ENCODE measurements around the gene ZNF652. TPM values are rescaled to one million over a fixed set of nuclear protein-coding genes. Genes with fewer than 3 reads are reported as not detected.
"Not testable (repeated sequence)": the region's sequence is repeated elsewhere in the genome, so short reads cannot be mapped to it uniquely, and the experiment has no call there.

ZNF652 gene
- polyA plus RNA-seq, 1 donor from 2014 or later: 26.7 TPM

DNA sequence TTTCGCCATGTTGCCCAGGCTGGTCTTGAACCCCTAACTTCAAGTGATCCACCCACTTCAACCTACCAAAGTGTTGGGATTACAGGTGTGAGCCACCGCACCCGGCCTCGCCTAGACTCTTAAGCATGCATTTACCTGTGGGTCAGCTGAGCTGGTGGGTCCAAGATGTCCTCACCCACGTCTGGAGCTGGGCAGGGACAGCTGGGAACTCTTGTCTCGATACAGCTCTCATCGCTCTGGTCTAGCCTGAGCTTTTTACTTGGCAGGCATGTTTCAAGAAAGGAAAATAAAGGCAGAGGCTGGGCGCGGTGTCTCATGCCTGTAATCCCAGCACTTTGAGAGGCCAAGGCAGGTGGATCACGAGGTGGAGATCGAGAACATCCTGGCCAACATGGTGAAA, 74.6 kb downstream of the ZNF652 start:
- Histone ChIP-seq H3K4me3 (ENCODE audit: low read length) (no peak overlapping the region), H3K9ac (ENCODE audit: low read length) (no peak overlapping the region), H3K9me2 (ENCODE audit: insufficient read depth, low read length) (no peaks in the 10 kb centered on the region), H3K27me3 (ENCODE audit: insufficient read depth, low read depth, low read length) (no peaks in the 10 kb centered on the region), H3K4me2 (ENCODE audit: low read length) (no peak overlapping the region), H4K20me1 (ENCODE audit: insufficient read depth) (no peaks in the 10 kb centered on the region), H3K9me3 (ENCODE audit: low read length) (no peaks in the 10 kb centered on the region), H3K27ac (ENCODE audit: low read length) (no peak overlapping the region), H3F3A (ENCODE audit: insufficient read depth, low read length, poor library complexity, severe bottlenecking) (no peaks in the 10 kb centered on the region), H3K36me3 (ENCODE audit: insufficient read depth, low read length) (no peaks in the 10 kb centered on the region), H2AFZ (ENCODE audit: low read depth, low read length) (no peak overlapping the region), H3K79me2 (replicated peaks; ENCODE audit: insufficient read depth, low read length) (no peaks in the 10 kb centered on the region)
- TF ChIP-seq CTCF (IDR thresholded peaks at IDR 0.05; ENCODE audit: poor library complexity, severe bottlenecking): no peak

DNA sequence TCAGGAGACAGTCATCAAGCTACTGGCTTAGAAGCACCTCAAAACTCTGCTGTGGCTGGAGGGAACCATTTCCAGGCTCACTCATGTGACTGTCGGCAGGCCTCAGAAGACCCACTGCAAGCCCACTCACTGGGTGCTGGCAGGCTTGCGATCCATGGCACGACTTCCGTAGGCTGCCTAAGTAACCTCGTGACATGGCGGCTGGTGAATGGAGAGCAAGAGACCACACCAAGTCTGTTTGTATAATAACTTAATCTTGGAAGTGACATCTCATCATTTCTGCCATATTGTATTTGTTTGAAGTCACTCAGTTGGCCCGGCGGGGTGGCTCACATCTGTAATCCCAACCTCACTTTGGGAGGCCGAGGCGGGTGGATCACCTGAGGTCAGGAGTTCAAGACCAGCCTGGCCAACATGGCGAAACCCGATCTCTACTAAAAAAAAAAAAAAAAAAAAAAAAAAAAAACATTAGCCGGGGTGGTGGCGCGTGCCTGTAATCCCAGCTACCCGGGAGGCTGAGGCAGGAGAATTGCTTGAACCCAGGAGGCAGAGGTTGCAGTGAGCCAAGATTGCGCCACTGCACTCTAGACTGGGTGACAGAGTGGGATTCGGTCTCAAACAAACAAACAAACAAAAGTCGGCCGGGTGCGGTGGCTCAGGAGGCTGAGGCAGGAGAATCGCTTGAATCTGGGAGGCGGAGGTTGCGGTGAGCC, 75.6 kb downstream of the ZNF652 start:
- not testable (repeated sequence) for H3F3A ChIP-seq (ENCODE audit: insufficient read depth, low read length, poor library complexity, severe bottlenecking); H2AFZ ChIP-seq (ENCODE audit: low read depth, low read length); H3K9me3 ChIP-seq (ENCODE audit: low read length); H4K20me1 ChIP-seq (ENCODE audit: insufficient read depth); H3K4me3 ChIP-seq (ENCODE audit: low read length); H3K4me2 ChIP-seq (ENCODE audit: low read length); H3K27ac ChIP-seq (ENCODE audit: low read length); H3K36me3 ChIP-seq (ENCODE audit: insufficient read depth, low read length); H3K9me2 ChIP-seq (ENCODE audit: insufficient read depth, low read length); H3K79me2 ChIP-seq (replicated peaks; ENCODE audit: insufficient read depth, low read length); H3K9ac ChIP-seq (ENCODE audit: low read length); H3K27me3 ChIP-seq (ENCODE audit: insufficient read depth, low read depth, low read length)

DNA sequence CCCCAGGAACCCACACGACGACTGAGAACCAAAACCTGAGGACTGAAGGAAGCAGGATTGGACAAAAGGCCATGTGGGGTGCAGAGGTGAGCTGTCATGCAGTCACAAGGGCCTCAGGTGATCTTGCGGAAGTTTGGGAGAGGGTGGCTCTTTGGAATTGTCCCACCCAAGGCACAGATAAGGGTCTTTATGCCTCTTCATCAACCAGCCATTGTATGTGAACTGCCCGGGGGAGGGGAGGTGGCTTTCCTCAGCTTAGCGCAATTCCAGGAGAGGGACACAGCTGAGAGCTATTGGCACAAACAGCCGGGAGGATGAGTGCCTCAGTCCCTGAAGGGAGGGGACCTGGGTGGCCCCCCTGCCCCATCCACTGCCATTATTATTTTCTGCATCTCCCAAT, 76.3 kb downstream of the ZNF652 start:
- Histone ChIP-seq H3F3A (ENCODE audit: insufficient read depth, low read length, poor library complexity, severe bottlenecking) (no peaks in the 10 kb centered on the region), H3K36me3 (ENCODE audit: insufficient read depth, low read length) (no peaks in the 10 kb centered on the region), H3K4me3 (ENCODE audit: low read length) (no peak overlapping the region), H4K20me1 (ENCODE audit: insufficient read depth) (no peaks in the 10 kb centered on the region), H3K27ac (ENCODE audit: low read length) (no peak overlapping the region), H3K4me2 (ENCODE audit: low read length) (no peak overlapping the region), H3K9ac (ENCODE audit: low read length) (no peak overlapping the region), H3K27me3 (ENCODE audit: insufficient read depth, low read depth, low read length) (no peaks in the 10 kb centered on the region), H3K79me2 (replicated peaks; ENCODE audit: insufficient read depth, low read length) (no peaks in the 10 kb centered on the region), H3K9me3 (ENCODE audit: low read length) (no peaks in the 10 kb centered on the region), H2AFZ (ENCODE audit: low read depth, low read length) (no peak overlapping the region), H3K9me2 (ENCODE audit: insufficient read depth, low read length) (no peaks in the 10 kb centered on the region)
- TF ChIP-seq EZH2 (IDR thresholded peaks at IDR 0.05; ENCODE audit: borderline replicate concordance, insufficient read depth, low read length, poor library complexity, severe bottlenecking) (no peak), EP300 (conservative IDR thresholded peaks at IDR 0.05; ENCODE audit: poor library complexity, severe bottlenecking) (no peak), POLR2AphosphoS5 (IDR thresholded peaks at IDR 0.05) (no peak), TAF1 (IDR thresholded peaks at IDR 0.05; ENCODE audit: low read depth) (no peak), MXI1 (conservative IDR thresholded peaks at IDR 0.05; ENCODE audit: poor library complexity, severe bottlenecking) (no peak), RAD21 (conservative IDR thresholded peaks at IDR 0.05) (no peak), SMC3 (conservative IDR thresholded peaks at IDR 0.05; ENCODE audit: poor library complexity) (no peak), CTCF (IDR thresholded peaks at IDR 0.05; ENCODE audit: poor library complexity, severe bottlenecking) (no peak)
- TF ChIP-seq, protein P1, sequence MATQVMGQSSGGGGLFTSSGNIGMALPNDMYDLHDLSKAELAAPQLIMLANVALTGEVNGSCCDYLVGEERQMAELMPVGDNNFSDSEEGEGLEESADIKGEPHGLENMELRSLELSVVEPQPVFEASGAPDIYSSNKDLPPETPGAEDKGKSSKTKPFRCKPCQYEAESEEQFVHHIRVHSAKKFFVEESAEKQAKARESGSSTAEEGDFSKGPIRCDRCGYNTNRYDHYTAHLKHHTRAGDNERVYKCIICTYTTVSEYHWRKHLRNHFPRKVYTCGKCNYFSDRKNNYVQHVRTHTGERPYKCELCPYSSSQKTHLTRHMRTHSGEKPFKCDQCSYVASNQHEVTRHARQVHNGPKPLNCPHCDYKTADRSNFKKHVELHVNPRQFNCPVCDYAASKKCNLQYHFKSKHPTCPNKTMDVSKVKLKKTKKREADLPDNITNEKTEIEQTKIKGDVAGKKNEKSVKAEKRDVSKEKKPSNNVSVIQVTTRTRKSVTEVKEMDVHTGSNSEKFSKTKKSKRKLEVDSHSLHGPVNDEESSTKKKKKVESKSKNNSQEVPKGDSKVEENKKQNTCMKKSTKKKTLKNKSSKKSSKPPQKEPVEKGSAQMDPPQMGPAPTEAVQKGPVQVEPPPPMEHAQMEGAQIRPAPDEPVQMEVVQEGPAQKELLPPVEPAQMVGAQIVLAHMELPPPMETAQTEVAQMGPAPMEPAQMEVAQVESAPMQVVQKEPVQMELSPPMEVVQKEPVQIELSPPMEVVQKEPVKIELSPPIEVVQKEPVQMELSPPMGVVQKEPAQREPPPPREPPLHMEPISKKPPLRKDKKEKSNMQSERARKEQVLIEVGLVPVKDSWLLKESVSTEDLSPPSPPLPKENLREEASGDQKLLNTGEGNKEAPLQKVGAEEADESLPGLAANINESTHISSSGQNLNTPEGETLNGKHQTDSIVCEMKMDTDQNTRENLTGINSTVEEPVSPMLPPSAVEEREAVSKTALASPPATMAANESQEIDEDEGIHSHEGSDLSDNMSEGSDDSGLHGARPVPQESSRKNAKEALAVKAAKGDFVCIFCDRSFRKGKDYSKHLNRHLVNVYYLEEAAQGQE (IDR thresholded peaks at IDR 0.05; ENCODE audit: borderline replicate concordance): no peak

Measured in neural cell (in vitro differentiated cells).